Endothelial cell of coronary artery (primary cell): ENCODE data around the gene TMEM127. TPM values are rescaled to one million over a fixed set of nuclear protein-coding genes. Genes with fewer than 3 reads are reported as not detected.

ENCODE experiments used
- total RNA-seq: library from RNA; depleted of rRNA; stranded (reverse); fragments of >200 nt; gene quantifications from 2 replicates; pipeline ENCODE4 v1.2.3, GENCODE V29; 2014

TMEM127 gene
- 13.9 and 16.8 TPM in 2 replicates for total RNA-seq

DNA sequence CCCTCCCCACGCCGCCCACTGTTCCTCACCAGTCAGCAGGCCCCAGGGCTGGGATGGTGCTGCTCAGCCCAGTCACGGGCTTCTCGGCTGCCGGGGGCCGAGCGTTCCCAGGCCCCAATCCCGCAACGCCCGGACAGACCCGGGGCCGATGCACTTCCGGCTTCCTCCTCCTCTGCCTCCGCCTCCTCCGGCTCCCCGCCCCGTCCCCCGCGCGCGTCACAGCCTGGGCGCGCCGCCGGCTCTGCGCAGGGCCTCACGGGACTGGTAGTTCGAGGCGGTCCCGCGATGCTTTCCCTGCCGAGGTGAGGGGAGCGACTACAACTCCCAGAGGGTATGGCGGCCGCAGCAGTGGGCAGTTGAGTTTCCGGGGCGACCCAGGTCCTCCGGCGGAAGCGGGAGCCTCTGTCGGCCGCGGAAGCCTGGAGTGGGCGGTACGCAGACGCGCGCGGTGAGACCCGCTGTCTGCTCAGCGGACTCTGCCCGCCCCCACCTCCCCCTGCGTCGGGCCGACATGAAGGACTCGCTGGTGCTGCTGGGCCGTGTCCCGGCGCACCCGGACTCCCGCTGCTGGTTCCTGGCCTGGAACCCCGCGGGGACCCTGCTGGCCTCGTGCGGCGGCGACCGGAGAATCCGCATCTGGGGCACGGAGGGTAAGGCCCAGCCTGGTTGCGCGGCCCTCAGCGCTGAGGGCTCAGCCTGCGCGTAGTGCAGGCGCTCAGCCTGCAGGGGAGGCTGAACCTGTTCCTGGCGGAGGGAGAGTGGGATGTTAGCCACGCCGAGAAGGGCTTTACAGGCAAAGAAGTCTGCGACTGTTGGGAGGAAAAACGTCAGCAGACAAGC, at the start of gene TMEM127, which contains the start of gene CIAO1:
Gene TMEM127, minus strand, starts transcription at position 158 of the 840 bp plus-strand sequence. CDS start 616 bp downstream, outside the sequence.
Gene CIAO1, plus strand, starts transcription at position 386 of the 840 bp plus-strand sequence. Its CDS starts 126 bp downstream, at position 512.

GRCh38 chr2:96305091-96305978, 39.5 kb upstream of the TMEM127 start, which contains the start of gene SNRNP200:
TSS of gene SNRNP200 (minus strand) at chr2:96305546. CDS start at chr2:96305437, 109 bp downstream.

DNA sequence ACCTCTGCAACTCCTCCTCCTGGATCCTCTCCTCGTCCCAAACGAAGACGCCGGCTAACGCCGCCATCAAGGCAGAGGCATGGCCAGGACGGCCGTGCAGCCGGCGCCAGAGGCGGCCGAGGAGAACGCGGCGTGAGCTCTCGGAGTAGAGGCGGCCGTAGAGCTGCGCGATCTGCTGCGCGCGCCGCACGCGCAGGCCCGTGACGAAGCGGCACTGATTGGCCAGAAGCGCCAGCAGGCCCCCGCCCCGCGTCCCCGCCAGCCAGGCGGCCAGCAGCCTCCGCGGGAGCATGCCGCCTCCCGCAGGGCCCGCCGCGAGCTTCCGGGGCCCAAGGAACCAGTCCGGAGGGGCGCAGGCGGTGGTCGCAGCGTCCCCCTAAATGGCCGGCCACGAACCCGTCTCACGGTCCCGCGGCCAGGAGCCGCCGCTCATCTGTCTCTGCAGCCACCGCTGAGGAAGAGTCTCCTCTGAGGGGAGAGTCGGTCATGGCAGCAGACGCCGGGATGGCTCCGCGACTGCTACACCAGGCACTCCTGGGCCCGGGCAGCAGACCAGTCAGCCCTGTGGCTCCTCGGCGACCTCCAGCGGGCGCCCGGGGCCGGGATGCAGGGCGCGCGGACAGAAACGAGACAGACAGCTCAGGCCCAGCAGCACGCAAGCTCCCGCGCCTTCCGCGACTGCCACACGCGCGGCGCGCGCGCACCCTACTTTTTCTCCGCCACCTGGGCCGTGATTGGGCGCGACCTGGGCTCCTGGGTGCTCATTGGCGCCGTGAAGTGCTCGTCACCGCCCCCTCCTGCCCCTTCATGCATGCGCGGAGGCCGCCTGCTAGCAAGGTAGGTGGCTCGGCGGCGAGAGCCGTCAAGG, 57.4 kb downstream of the TMEM127 start, which contains the start of gene STARD7:
Gene STARD7, minus strand, starts transcription at position 685 of the 868 bp plus-strand sequence. Its CDS starts 393 bp downstream, at position 292.

Other genes starting within 250 kb of the TMEM127 start
- gene GPAT2, start 231.1 kb downstream of the TMEM127 start, total RNA-seq: 3.8 and 11.9 TPM in 2 replicates
- not detected in 2 replicates for gene ADRA2B, start 149.4 kb downstream of the TMEM127 start, total RNA-seq
- not detected in 2 replicates for gene ASTL, start 127.5 kb downstream of the TMEM127 start, total RNA-seq
- gene DUSP2, start 120.6 kb downstream of the TMEM127 start, total RNA-seq: 0.09 and 0.54 TPM in 2 replicates
- gene STARD7, start 57.2 kb downstream of the TMEM127 start, total RNA-seq: 148 and 170 TPM in 2 replicates
- 70.8 and 81.8 TPM in 2 replicates for gene CIAO1, start 228 bp upstream of the TMEM127 start, total RNA-seq
- gene SNRNP200, start 39.5 kb upstream of the TMEM127 start, total RNA-seq: 55.1 and 59.1 TPM in 2 replicates
- 0.75 and 0.99 TPM in 2 replicates for gene ITPRIPL1, start 59.3 kb upstream of the TMEM127 start, total RNA-seq
- 8.7 and 18.6 TPM in 2 replicates for gene NCAPH, start 69.8 kb upstream of the TMEM127 start, total RNA-seq
- gene NEURL3, start 239.4 kb upstream of the TMEM127 start, total RNA-seq: not detected in 2 replicates